Activated CD8-positive, alpha-beta memory T cell treated with anti-CD3 and anti-CD28 coated beads for 1 hour (primary cell): ENCODE measurements around the gene CDK6.

Experiments
- DNase-seq, 2 donors: peaks; one replicate each; pipeline ENCODE4 v3.0.0-alpha.2; 2020; ENCODE audit warnings: low read depth in 1 of 2; ENCODE audit errors: extremely low read depth in 1 of 2

The CDK6 gene

GRCh38 chr7:92830027-92830426 is 6.3 kb downstream of the CDK6 start:
- DNase-seq, result no peak

- DNase-seq, result no peak
These were observed 8.8 kb downstream of the CDK6 start for GRCh38 chr7:92827464-92828120.

GRCh38 chr7:92826258-92826938 is 10.0 kb downstream of the CDK6 start:
- DNase-seq, result no peak

- no peak for DNase-seq
These were observed 11.4 kb downstream of the CDK6 start for GRCh38 chr7:92824901-92825480.

GRCh38 chr7:92824450-92824849 is 11.9 kb downstream of the CDK6 start:
- no peak for DNase-seq

- DNase-seq, result no peak
These were observed 13.3 kb downstream of the CDK6 start for GRCh38 chr7:92823042-92823441.

- no peak for DNase-seq
These were observed 16.2 kb downstream of the CDK6 start for GRCh38 chr7:92820191-92820590.

- no peak for DNase-seq
These were observed 19.0 kb downstream of the CDK6 start for GRCh38 chr7:92817398-92817797.

GRCh38 chr7:92815412-92815811 is 21.0 kb downstream of the CDK6 start:
- no peak for DNase-seq

- no peak for DNase-seq
These were observed 22.9 kb downstream of the CDK6 start for GRCh38 chr7:92813390-92814024.

GRCh38 chr7:92811158-92811557 is 25.2 kb downstream of the CDK6 start:
- no peak for DNase-seq

- no peak for DNase-seq
These were observed 26.4 kb downstream of the CDK6 start for GRCh38 chr7:92809760-92810573.

- no peak for DNase-seq
These were observed 27.0 kb downstream of the CDK6 start for GRCh38 chr7:92809397-92809759.

- no peak for DNase-seq
These were observed 27.7 kb downstream of the CDK6 start for GRCh38 chr7:92808635-92809034.

GRCh38 chr7:92808006-92808405 is 28.4 kb downstream of the CDK6 start:
- DNase-seq, result no peak

GRCh38 chr7:92806496-92806895 is 29.9 kb downstream of the CDK6 start:
- no peak for DNase-seq

GRCh38 chr7:92802406-92802805 is 34.0 kb downstream of the CDK6 start:
- no peak for DNase-seq

GRCh38 chr7:92799446-92800211 is 36.7 kb downstream of the CDK6 start:
- no peak for DNase-seq

- DNase-seq, result no peak
These were observed 37.7 kb downstream of the CDK6 start for GRCh38 chr7:92798517-92799249.

- no peak for DNase-seq
These were observed 38.7 kb downstream of the CDK6 start for GRCh38 chr7:92797693-92798092.
